Effector CD8-positive, alpha-beta T cell (primary cell): ENCODE data around the gene NCOA1.
"Not testable (repeated sequence)": the region's sequence is repeated elsewhere in the genome, so short reads cannot be mapped to it uniquely, and the experiment has no call there.

ENCODE experiments used
- DNase-seq: peaks from one replicate; lab custom pipeline; 2025; lab: John Stamatoyannopoulos, UW

NCOA1 gene

DNA sequence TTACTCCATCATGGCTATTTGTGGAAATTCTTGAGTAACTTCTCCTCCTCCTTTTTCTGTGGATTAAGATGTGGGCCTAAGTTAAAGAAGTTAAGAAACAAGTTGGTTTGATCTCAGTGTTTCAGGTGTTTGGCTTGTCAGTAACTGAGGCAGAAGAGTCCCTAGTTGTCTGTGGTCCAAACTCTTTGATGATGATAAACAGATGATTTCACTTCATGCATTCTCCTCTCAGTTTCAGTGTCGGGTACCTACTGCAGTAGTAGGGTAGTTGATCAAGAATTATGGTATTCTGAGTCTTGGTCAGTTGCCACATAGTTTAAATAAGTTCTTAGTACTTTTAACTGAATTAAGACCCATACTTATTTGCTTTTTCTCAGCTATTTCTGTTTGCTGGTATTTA lies 85.6 kb downstream of the NCOA1 start:
- no peak for DNase-seq

DNA sequence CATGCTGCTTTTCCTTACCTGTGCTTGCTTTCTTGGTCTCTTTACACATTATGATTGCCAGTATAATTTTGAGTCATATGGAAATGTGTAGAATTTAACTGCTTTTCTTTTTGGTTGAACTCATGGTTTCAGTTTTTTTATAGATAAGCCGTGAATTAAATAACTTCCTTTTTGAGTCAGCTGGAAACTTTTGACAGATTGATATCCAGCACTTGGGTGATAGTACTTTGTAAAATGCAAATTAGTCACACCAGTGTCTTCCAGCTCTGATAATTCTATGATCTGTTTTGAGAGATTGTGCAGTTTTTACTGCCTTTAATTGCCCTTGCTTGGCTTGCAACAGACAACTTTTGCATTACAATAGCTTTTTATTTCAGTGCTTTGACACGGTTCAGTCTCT lies 86.4 kb downstream of the NCOA1 start:
- no peak for DNase-seq

DNA sequence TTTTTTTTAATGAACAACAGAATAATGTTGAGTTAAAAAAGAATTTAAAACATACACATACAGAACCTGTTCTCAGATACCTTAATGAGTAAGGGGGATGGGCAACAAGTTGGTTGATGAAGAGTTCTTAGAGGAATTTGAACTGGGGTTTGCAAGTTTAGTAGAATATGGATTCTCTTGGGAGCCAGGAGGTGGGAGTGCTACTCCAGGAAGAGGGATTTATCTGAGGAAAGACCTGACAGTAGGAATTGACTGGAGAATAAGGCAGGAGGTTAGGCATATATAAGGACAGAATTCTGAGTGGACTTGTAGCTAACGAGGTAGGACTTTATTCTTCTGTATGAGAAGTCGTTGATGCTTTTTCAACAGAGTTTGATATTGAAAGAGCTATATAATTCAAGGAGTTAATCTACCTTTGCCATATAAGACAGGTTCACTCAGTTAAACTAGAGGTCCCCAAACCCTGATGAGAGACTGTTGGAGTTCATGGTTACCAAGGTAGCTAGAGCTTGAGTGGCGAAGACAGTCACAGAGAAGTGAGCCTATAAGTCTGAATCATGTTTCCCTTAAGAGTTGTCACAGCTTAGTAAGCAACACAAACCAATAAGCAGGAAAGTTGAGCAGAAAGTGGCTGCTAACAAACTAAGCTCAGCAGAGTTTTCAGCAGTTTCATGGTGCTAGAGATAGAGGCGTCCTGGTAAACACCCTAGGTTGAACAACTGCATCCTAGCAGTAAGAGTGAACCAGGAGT lies 88.2 kb downstream of the NCOA1 start:
- no peak for DNase-seq

DNA sequence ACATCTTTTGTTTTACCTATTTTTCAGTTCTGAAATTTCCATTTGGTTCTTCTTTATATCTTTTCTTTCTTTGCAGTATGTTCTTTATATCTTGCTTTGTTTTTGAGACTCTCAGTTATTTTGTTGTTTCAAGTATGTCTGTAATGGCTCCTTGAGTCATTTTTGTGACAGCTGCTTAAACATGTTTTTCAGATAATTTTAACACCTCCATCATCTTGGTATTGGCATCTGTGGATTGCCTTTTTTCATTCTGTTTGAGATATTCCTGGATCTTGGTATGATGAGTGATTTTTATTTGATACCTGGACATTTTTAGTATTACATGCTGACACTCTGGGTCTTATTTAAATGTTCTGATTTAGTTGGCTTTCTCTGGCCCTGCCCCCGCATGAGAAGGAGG lies 89.5 kb downstream of the NCOA1 start:
- no peak for DNase-seq

DNA sequence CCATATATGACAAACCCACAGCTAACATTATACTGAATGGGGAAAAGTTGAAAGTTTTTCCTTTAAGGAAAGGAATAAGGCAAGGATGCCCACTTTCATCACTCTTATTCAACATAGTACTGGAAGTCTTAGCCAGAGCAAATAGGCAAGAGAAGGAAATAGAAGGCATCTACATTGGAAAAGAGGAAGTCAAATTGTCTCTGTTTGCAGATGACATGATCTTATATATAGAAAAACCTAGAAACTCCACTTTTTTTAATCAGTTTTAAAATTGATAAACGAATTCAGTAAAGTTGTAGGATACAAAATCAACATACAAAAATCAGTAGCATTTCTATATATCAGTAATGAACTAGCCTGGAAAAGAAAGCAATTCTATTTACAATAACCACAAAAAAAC lies 90.9 kb downstream of the NCOA1 start:
- not testable (repeated sequence) for DNase-seq

GRCh38 chr2:24586955-24587354 lies 95.9 kb downstream of the NCOA1 start:
- no peak for DNase-seq

GRCh38 chr2:24588294-24588693 lies 97.2 kb downstream of the NCOA1 start:
- no peak for DNase-seq

- no peak for DNase-seq
These were observed 101.5 kb downstream of the NCOA1 start for GRCh38 chr2:24592441-24593100.

DNA sequence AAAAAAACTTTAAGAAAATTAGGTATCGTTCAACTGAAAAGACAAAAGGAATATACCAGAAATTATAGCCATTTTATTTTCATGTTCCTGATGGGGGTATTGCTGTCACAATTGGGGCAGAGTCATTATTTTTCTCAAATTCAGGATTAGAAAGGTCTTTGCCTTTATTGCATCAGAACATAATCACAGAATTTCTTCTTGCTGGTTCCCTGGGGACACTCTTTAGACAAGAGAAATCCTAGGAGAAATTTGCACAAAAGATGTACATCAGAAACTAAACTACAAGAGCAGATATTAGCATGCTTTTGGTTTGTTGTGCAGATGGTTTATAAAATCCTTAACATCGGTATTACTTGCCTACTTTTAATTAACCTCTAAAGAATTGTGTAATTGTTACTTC lies 103.2 kb downstream of the NCOA1 start:
- DNase-seq, result no peak

- no peak for DNase-seq
These were observed 106.3 kb downstream of the NCOA1 start for GRCh38 chr2:24597181-24597870.

DNA sequence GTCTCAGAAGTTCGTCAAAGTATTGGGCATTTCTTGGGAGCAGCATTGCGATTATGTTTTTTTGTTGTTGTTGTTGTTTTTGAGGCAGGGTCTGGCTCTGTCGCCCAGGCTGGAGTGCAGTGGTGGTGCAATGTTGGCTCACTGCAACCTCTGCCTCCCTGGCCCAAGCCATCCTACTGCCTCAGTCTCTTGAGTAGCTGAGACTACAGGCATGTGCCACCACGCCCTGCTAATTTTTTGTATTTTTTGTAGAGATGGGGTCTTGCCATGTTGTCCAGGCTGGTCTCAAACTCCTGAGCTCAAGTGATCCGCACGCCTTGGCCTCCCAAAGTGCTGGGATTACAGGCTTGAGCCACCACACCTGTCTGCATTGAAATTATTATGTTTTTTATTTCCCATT lies 109.1 kb downstream of the NCOA1 start:
- DNase-seq, result not testable (repeated sequence)

- no peak for DNase-seq
These were observed 120.6 kb downstream of the NCOA1 start for GRCh38 chr2:24611631-24612030.

- no peak for DNase-seq
These were observed 122.2 kb downstream of the NCOA1 start for GRCh38 chr2:24613154-24613814.

DNA sequence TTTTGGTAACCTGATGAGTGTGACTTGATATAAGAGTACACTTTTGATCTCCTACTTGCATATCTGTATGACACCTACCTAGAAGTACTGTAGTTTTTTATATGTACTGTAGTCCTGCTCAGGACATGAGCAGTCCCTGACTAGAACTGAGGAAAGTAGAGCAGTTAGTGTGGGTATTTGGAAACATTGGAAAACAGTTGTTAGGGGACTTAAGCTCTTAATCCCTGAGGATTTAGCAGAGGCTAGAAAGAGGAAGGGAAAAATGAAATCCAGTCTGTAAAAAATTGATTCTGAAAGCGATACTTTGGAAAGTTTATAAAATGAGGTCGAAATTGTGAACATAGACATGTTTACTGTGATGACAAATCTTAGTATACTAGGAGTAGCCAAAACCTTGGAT lies 125.6 kb downstream of the NCOA1 start:
- no peak for DNase-seq

- no peak for DNase-seq
These were observed 126.4 kb downstream of the NCOA1 start for GRCh38 chr2:24617424-24617823.

GRCh38 chr2:24618144-24618543 lies 127.1 kb downstream of the NCOA1 start:
- no peak for DNase-seq

DNA sequence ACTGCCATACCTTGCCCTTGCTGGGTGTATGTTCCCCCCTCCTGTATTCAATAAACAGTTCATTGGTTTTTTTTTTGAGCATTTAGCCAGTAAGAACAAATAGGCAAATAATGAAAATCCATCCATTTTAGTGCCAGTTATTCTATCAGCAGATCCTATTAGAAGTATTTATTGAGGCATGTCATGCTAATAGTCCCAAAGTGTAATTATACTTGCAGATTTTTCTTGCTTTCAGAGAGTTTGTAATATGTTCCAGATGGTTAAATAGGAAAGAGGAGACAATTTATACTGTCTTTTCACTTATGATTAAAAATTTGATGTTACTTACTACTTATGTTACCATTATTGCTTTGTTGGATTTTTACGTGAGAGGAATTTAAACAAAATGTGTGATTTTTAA lies 127.6 kb downstream of the NCOA1 start:
- DNase-seq, result no peak

- DNase-seq, result no peak
These were observed 129.9 kb downstream of the NCOA1 start for GRCh38 chr2:24620936-24621335.

- DNase-seq, result no peak
These were observed 130.9 kb downstream of the NCOA1 start for GRCh38 chr2:24621779-24622538.

DNA sequence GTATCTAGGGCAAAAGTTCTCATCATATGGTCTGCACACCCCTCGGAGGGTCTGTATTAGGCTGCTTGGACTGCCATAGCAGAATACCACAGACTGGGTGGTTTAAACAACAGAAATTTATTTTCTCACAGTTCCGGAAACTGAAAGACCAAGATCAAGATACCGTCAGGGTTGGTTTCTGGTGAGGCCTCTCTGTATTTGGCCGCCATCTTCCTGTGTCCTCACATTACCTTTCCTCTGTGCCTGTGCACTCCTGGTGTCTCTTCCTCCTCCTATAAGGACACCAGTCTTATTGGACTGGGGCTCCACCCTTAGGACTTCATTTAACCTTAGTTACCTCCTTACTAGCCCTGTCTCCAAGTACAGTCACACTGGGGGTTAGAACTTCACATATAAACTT lies 132.5 kb downstream of the NCOA1 start:
- DNase-seq, result no peak

DNA sequence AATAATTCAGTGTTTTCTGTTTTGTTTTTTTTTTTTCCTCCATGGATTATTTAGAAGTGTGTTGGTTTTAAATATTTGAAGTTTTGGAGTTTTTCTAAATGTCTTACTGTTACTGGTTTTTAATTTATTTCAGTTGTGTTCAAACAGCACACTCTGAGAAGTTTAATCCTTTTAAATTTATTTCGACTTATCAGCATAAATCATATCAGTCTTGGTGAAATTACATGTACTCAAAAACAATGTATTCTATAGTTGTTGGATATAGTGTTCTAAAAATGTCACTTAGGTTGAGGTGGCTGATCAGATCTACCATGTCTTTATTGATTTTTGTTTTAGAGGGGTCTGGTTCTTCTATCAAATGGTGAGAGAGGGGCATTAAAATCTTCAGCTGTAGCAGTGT lies 134.7 kb downstream of the NCOA1 start:
- no peak for DNase-seq

DNA sequence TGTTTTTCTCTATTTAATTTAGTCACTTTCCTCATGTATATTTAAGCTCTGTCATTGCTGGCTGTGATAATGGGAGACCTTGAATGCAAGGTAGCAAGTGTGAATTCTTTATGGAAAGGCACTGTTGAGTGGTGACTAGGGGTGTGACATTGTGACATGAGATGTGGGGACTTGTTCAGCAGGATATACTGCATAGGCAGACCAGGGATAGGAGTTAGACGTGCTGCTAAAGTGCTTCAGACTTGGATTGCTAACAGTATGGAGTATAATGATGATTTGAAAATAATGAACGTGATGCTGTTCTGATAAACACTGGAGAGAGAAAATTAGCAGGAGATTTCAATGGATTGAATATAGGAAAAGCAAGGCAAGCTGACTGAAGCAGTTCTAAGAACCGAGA lies 135.1 kb downstream of the NCOA1 start:
- DNase-seq, result no peak
